DOHH2 (cell line): ENCODE measurements around the gene SYNE1.

Experiments used
- H3F3A ChIP-seq: fragments of 200-600 bp; sonication (generic), shearing (Covaris generic); 2 replicates; pipeline ENCODE4 v1.6.0; 2016; ENCODE audit warnings: antibody characterized with exemption, mild to moderate bottlenecking; ENCODE audit not compliant: control insufficient read depth, insufficient read depth
- H3K27ac ChIP-seq: fragments of 200-600 bp; sonication (generic); 2 replicates; pipeline ENCODE4 v1.5.1; 2014; ENCODE audit warnings: low read depth, mild to moderate bottlenecking, low read length, moderate library complexity
- H3K27me3 ChIP-seq: fragments of 200-600 bp; sonication (generic); 2 replicates; pipeline ENCODE4 v1.6.1; 2014; ENCODE audit warnings: mild to moderate bottlenecking, low read length, mixed read lengths; ENCODE audit not compliant: control insufficient read depth
- H3K36me3 ChIP-seq: fragments of 200-600 bp; sonication (generic); 2 replicates; pipeline ENCODE4 v1.6.1; 2014; ENCODE audit warnings: mild to moderate bottlenecking, low read length, moderate library complexity, mixed read lengths; ENCODE audit not compliant: control insufficient read depth
- H3K4me1 ChIP-seq: fragments of 200-600 bp; sonication (generic); 2 replicates; pipeline ENCODE4 v1.6.1; 2014; ENCODE audit warnings: mild to moderate bottlenecking, low read length, mixed read lengths; ENCODE audit not compliant: control insufficient read depth
- H3K4me2 ChIP-seq: fragments of 200-600 bp; sonication (generic); 2 replicates; pipeline ENCODE4 v1.6.0; 2014; ENCODE audit warnings: mild to moderate bottlenecking, low read length, moderate library complexity
- H3K4me3 ChIP-seq: fragments of 200-600 bp; sonication (generic); 2 replicates; pipeline ENCODE4 v1.5.1; 2014; ENCODE audit warnings: mild to moderate bottlenecking, low read length, mixed read lengths
- H3K79me2 ChIP-seq: fragments of 200-600 bp; sonication (generic); 2 replicates; pipeline ENCODE4 v1.6.1; 2014; ENCODE audit warnings: mild to moderate bottlenecking, low read length, mixed read lengths; ENCODE audit not compliant: control insufficient read depth
- H3K9me2 ChIP-seq: fragments of 200-600 bp; sonication (generic); replicated peaks from 2 replicates; pipeline ENCODE4 v1.6.1; 2014; ENCODE audit warnings: mild to moderate bottlenecking, low read length, mixed read lengths; ENCODE audit not compliant: control insufficient read depth
- H3K9me3 ChIP-seq: fragments of 200-600 bp; sonication (generic); 2 replicates; pipeline ENCODE4 v1.6.1; 2014; ENCODE audit warnings: antibody characterized with exemption, low read length, mixed read lengths; ENCODE audit not compliant: control insufficient read depth, insufficient read depth
- H4K20me1 ChIP-seq: fragments of 200-600 bp; sonication (generic); 2 replicates; pipeline ENCODE4 v1.6.0; 2014; ENCODE audit warnings: low read depth, mild to moderate bottlenecking, antibody characterized with exemption, low read length, moderate library complexity; ENCODE audit not compliant: control insufficient read depth, insufficient read depth
- CTCF ChIP-seq: fragments of 200-600 bp; sonication (generic); IDR thresholded peaks from one replicate; pipeline ENCODE4 v1.5.1; 2014; ENCODE audit warnings: antibody characterized with exemption, mild to moderate bottlenecking, low read depth, low read length; ENCODE audit not compliant: poor library complexity, severe bottlenecking
- EZH2phosphoT487 ChIP-seq: fragments of 200-600 bp; sonication (generic); IDR thresholded peaks from 2 replicates; pipeline ENCODE4 v1.6.1; 2017; ENCODE audit warnings: borderline replicate concordance, mild to moderate bottlenecking, antibody characterized with exemption, low read length, moderate library complexity, mixed read lengths

SYNE1 gene

GRCh38 chr6:152453421-152453820 is 183.7 kb downstream of the SYNE1 start:
- no peak overlapping the region for H3K27ac ChIP-seq
- H3K27me3 ChIP-seq = 0 out of 2 replicates have a peak, but pooled peaks cover 5% of the 10 kb centered on the region
- H3K79me2 ChIP-seq = no peaks in the 10 kb centered on the region
- TF ChIP-seq CTCF (no peak), EZH2phosphoT487 (no peak)
- H3K9me3 ChIP-seq = no peaks in the 10 kb centered on the region
- H3K4me1 ChIP-seq = no peaks in the 10 kb centered on the region
- no peak overlapping the region for H3K4me2 ChIP-seq
- H3K4me3 ChIP-seq = no peak overlapping the region
- no peaks in the 10 kb centered on the region for H3F3A ChIP-seq
- H3K9me2 ChIP-seq = no peaks in the 10 kb centered on the region
- H4K20me1 ChIP-seq = no peaks in the 10 kb centered on the region
- no peaks in the 10 kb centered on the region for H3K36me3 ChIP-seq

- H3K36me3 ChIP-seq = no peaks in the 10 kb centered on the region
- H3K4me2 ChIP-seq = no peak overlapping the region
- TF ChIP-seq CTCF (no peak), EZH2phosphoT487 (no peak)
These were observed 184.5 kb downstream of the SYNE1 start for GRCh38 chr6:152452639-152453038.

GRCh38 chr6:152450519-152450918 is 186.6 kb downstream of the SYNE1 start:
- H3K9me2 ChIP-seq = no peaks in the 10 kb centered on the region
- no peak for TF ChIP-seq EZH2phosphoT487
- TF ChIP-seq CTCF = no peak
- H3F3A ChIP-seq = no peaks in the 10 kb centered on the region

More at GRCh38 chr6:152452639-152453038, 184.5 kb downstream of the SYNE1 start:
- H3F3A ChIP-seq = no peaks in the 10 kb centered on the region
- 0 out of 2 replicates have a peak, but pooled peaks cover 5% of the 10 kb centered on the region for H3K27me3 ChIP-seq
- no peak overlapping the region for H3K4me3 ChIP-seq
- no peaks in the 10 kb centered on the region for H3K9me3 ChIP-seq
- no peaks in the 10 kb centered on the region for H3K4me1 ChIP-seq
- H3K79me2 ChIP-seq = no peaks in the 10 kb centered on the region
- H4K20me1 ChIP-seq = no peaks in the 10 kb centered on the region
- H3K27ac ChIP-seq = no peak overlapping the region
- H3K9me2 ChIP-seq = no peaks in the 10 kb centered on the region

More at GRCh38 chr6:152450519-152450918, 186.6 kb downstream of the SYNE1 start:
- no peak overlapping the region for H3K27ac ChIP-seq
- no peak overlapping the region for H3K4me3 ChIP-seq
- no peak overlapping the region for H3K4me2 ChIP-seq
- H3K79me2 ChIP-seq = no peaks in the 10 kb centered on the region
- no peaks in the 10 kb centered on the region for H3K4me1 ChIP-seq
- 0 out of 2 replicates have a peak, but pooled peaks cover 5% of the 10 kb centered on the region for H3K27me3 ChIP-seq
- no peaks in the 10 kb centered on the region for H3K9me3 ChIP-seq
- no peaks in the 10 kb centered on the region for H4K20me1 ChIP-seq
- no peaks in the 10 kb centered on the region for H3K36me3 ChIP-seq
